ENCODE results near the gene WDHD1.
"Not testable (repeated sequence)": the region's sequence is repeated elsewhere in the genome, so short reads cannot be mapped to it uniquely, and the experiment has no call there.

The WDHD1 gene

GRCh38 chr14:54955143-54955542, 71.8 kb downstream of the WDHD1 start:
- Mint-ChIP-seq H3K4me1 (no peaks in the 10 kb centered on the region), H3K9me3 (peaks cover 3% of the 10 kb centered on the region), H3K27me3 (no peaks in the 10 kb centered on the region), H3K36me3 (peaks cover 44% of the 10 kb centered on the region), H3K27ac (no peak overlapping the region), H3K4me3 (no peak overlapping the region)
- CTCF ChIA-PET: no interaction called here
- DNase-seq: no peak

- H3K4me1 Mint-ChIP-seq, H3K9me3 Mint-ChIP-seq, H3K27ac Mint-ChIP-seq, CTCF ChIA-PET, H3K27me3 Mint-ChIP-seq, H3K4me3 Mint-ChIP-seq, DNase-seq: not testable (repeated sequence)
- peaks cover 51% of the 10 kb centered on the region for H3K36me3 Mint-ChIP-seq
These were observed 73.3 kb downstream of the WDHD1 start for GRCh38 chr14:54953609-54954008.

GRCh38 chr14:54952803-54953202, 74.1 kb downstream of the WDHD1 start:
- H3K27ac Mint-ChIP-seq, H3K27me3 Mint-ChIP-seq, H3K4me3 Mint-ChIP-seq, H3K9me3 Mint-ChIP-seq, H3K4me1 Mint-ChIP-seq, DNase-seq, CTCF ChIA-PET: not testable (repeated sequence)
- peaks cover 53% of the 10 kb centered on the region for H3K36me3 Mint-ChIP-seq

- Mint-ChIP-seq H3K9me3 (no peaks in the 10 kb centered on the region), H3K27ac (no peak overlapping the region), H3K4me1 (peaks cover 11% of the 10 kb centered on the region), H3K4me3 (no peak overlapping the region), H3K27me3 (no peaks in the 10 kb centered on the region), H3K36me3 (peaks cover 55% of the 10 kb centered on the region)
- CTCF ChIA-PET: no interaction called here
- no peak for DNase-seq
These were observed 79.7 kb downstream of the WDHD1 start for GRCh38 chr14:54947230-54947629.

GRCh38 chr14:54946500-54946899, 80.4 kb downstream of the WDHD1 start:
- Mint-ChIP-seq H3K27ac (peak overlapping the region; percentile 24), H3K27me3 (no peaks in the 10 kb centered on the region), H3K4me1 (peaks cover 11% of the 10 kb centered on the region), H3K36me3 (peaks cover 51% of the 10 kb centered on the region), H3K9me3 (no peaks in the 10 kb centered on the region), H3K4me3 (no peak overlapping the region)
- CTCF ChIA-PET: interaction anchor here (1.1 kb wide), 1 partner anchor 42 kb away, joined by 3 read pairs; no protein-coding TSS in a partner anchor
- DNase-seq: no peak

- H3K4me3 Mint-ChIP-seq: no peak overlapping the region
- H3K27ac Mint-ChIP-seq: no peak overlapping the region
- no peaks in the 10 kb centered on the region for H3K27me3 Mint-ChIP-seq
- H3K36me3 Mint-ChIP-seq: peaks cover 51% of the 10 kb centered on the region
- H3K4me1 Mint-ChIP-seq: peaks cover 11% of the 10 kb centered on the region
- CTCF ChIA-PET: no interaction called here
- no peak for DNase-seq
- no peaks in the 10 kb centered on the region for H3K9me3 Mint-ChIP-seq
These were observed 82.0 kb downstream of the WDHD1 start for GRCh38 chr14:54944737-54945391.

- no peak overlapping the region for H3K4me3 Mint-ChIP-seq
These were observed 84.0 kb downstream of the WDHD1 start for GRCh38 chr14:54942913-54943312.

GRCh38 chr14:54936816-54937215, 90.1 kb downstream of the WDHD1 start:
- Mint-ChIP-seq H3K4me3 (no peak overlapping the region), H3K36me3 (peaks cover 17% of the 10 kb centered on the region), H3K27ac (no peak overlapping the region), H3K27me3 (no peaks in the 10 kb centered on the region), H3K4me1 (no peaks in the 10 kb centered on the region), H3K9me3 (no peaks in the 10 kb centered on the region)
- CTCF ChIA-PET: no interaction called here
- no peak for DNase-seq

More at GRCh38 chr14:54942913-54943312, 84.0 kb downstream of the WDHD1 start:
- Mint-ChIP-seq H3K36me3 (peaks cover 34% of the 10 kb centered on the region), H3K9me3 (no peaks in the 10 kb centered on the region), H3K27ac (no peak overlapping the region), H3K4me1 (peaks cover 8% of the 10 kb centered on the region), H3K27me3 (no peaks in the 10 kb centered on the region)
- no peak for DNase-seq
- CTCF ChIA-PET: no interaction called here

- H3K36me3 Mint-ChIP-seq: peaks cover 13% of the 10 kb centered on the region
- H3K4me1 Mint-ChIP-seq: peaks cover 7% of the 10 kb centered on the region
- H3K27me3 Mint-ChIP-seq: no peaks in the 10 kb centered on the region
- CTCF ChIA-PET: interaction anchor here (0.7 to 1.0 kb wide), 2 partner anchors 10 to 14 kb away, joined by 3 to 4 read pairs; no protein-coding TSS in a partner anchor
- no peaks in the 10 kb centered on the region for H3K9me3 Mint-ChIP-seq
- DNase-seq: no peak
- H3K4me3 Mint-ChIP-seq: no peak overlapping the region
- H3K27ac Mint-ChIP-seq: no peak overlapping the region
These were observed 90.9 kb downstream of the WDHD1 start for GRCh38 chr14:54935958-54936357.

GRCh38 chr14:54935100-54935499, 91.8 kb downstream of the WDHD1 start:
- H3K27ac Mint-ChIP-seq: no peak overlapping the region

GRCh38 chr14:54933006-54933405, 93.9 kb downstream of the WDHD1 start:
- Mint-ChIP-seq H3K4me1 (peaks cover 7% of the 10 kb centered on the region), H3K36me3 (peaks cover 8% of the 10 kb centered on the region), H3K9me3 (no peaks in the 10 kb centered on the region), H3K27ac (no peak overlapping the region), H3K4me3 (no peak overlapping the region), H3K27me3 (no peaks in the 10 kb centered on the region)
- no peak for DNase-seq
- CTCF ChIA-PET: interaction anchor here (0.7 kb wide), 1 partner anchor 9 kb away, joined by 3 read pairs; no protein-coding TSS in a partner anchor

More at GRCh38 chr14:54935100-54935499, 91.8 kb downstream of the WDHD1 start:
- Mint-ChIP-seq H3K27me3 (no peaks in the 10 kb centered on the region), H3K36me3 (peaks cover 9% of the 10 kb centered on the region), H3K4me3 (no peak overlapping the region), H3K4me1 (peaks cover 7% of the 10 kb centered on the region), H3K9me3 (no peaks in the 10 kb centered on the region)
- CTCF ChIA-PET: no interaction called here
- no peak for DNase-seq

GRCh38 chr14:54931598-54932340, 95.1 kb downstream of the WDHD1 start:
- CTCF ChIA-PET: no interaction called here
- no peak for DNase-seq
- H3K4me1 Mint-ChIP-seq: peaks cover 12% of the 10 kb centered on the region
- no peaks in the 10 kb centered on the region for H3K27me3 Mint-ChIP-seq
- no peak overlapping the region for H3K27ac Mint-ChIP-seq
- H3K9me3 Mint-ChIP-seq: no peaks in the 10 kb centered on the region
- no peak overlapping the region for H3K4me3 Mint-ChIP-seq
- H3K36me3 Mint-ChIP-seq: peaks cover 3% of the 10 kb centered on the region

- H3K4me3 Mint-ChIP-seq: no peak overlapping the region
- H3K9me3 Mint-ChIP-seq: no peaks in the 10 kb centered on the region
- H3K4me1 Mint-ChIP-seq: peaks cover 12% of the 10 kb centered on the region
- peaks cover 2% of the 10 kb centered on the region for H3K27me3 Mint-ChIP-seq
- no peak for DNase-seq
- CTCF ChIA-PET: no interaction called here
- H3K36me3 Mint-ChIP-seq: no peaks in the 10 kb centered on the region
- H3K27ac Mint-ChIP-seq: no peak overlapping the region
These were observed 95.8 kb downstream of the WDHD1 start for GRCh38 chr14:54931101-54931500.

GRCh38 chr14:54929556-54929955, 97.3 kb downstream of the WDHD1 start:
- CTCF ChIA-PET: no interaction called here
- Mint-ChIP-seq H3K36me3 (no peaks in the 10 kb centered on the region), H3K9me3 (no peaks in the 10 kb centered on the region), H3K27ac (no peak overlapping the region), H3K4me1 (peaks cover 12% of the 10 kb centered on the region), H3K27me3 (peaks cover 4% of the 10 kb centered on the region), H3K4me3 (no peak overlapping the region)
- no peak for DNase-seq

- Mint-ChIP-seq H3K36me3 (no peaks in the 10 kb centered on the region), H3K4me1 (peaks cover 12% of the 10 kb centered on the region), H3K9me3 (no peaks in the 10 kb centered on the region), H3K4me3 (no peak overlapping the region), H3K27me3 (peaks cover 4% of the 10 kb centered on the region), H3K27ac (no peak overlapping the region)
- no peak for DNase-seq
- CTCF ChIA-PET: no interaction called here
These were observed 98.7 kb downstream of the WDHD1 start for GRCh38 chr14:54928216-54928615.

Measured in activated naive CD4-positive, alpha-beta T cell treated with anti-CD3 and anti-CD28 coated beads, Interleukin-2, amount 10 ng/mL, durations not matched to agents 7 days and 5 days (primary cell).